ENCODE data around the gene GFPT1. TPM values are rescaled to one million over a fixed set of nuclear protein-coding genes. Genes with fewer than 3 reads are reported as not detected.
"Not testable (repeated sequence)": the region's sequence is repeated elsewhere in the genome, so short reads cannot be mapped to it uniquely, and the experiment has no call there.

GFPT1 gene
- polyA plus RNA-seq, 1 donor (not counting 4 experiments of a cell fraction or from before 2014, with no cell fraction given), result 12.9 TPM

- Histone ChIP-seq H3K9me3 (ENCODE audit: control insufficient read depth, low read depth, low read length) (no peaks in the 10 kb centered on the region), H4K20me1 (ENCODE audit: control insufficient read depth, extremely low read depth, insufficient read depth, low read length) (no peaks in the 10 kb centered on the region), H3K4me1 (ENCODE audit: control insufficient read depth, extremely low read depth, insufficient read depth, low read length) (no peaks in the 10 kb centered on the region), H3K4me2 (ENCODE audit: control insufficient read depth, extremely low read depth, insufficient read depth, low read depth, low read length) (no peak overlapping the region), H2AFZ (ENCODE audit: control insufficient read depth, low read length) (no peak overlapping the region), H3K27me3 (ENCODE audit: control insufficient read depth, extremely low read depth, insufficient read depth, low read length) (no peaks in the 10 kb centered on the region), H3K79me2 (ENCODE audit: control insufficient read depth, insufficient read depth, low read length) (no peaks in the 10 kb centered on the region), H3K9ac (ENCODE audit: control insufficient read depth, extremely low read depth, insufficient read depth, low read length) (no peak overlapping the region), H3K4me3 (ENCODE audit: control insufficient read depth in 2 of 3, extremely low read depth in 1 of 3, insufficient read depth in 2 of 3, low read depth in 1 of 3, low read length in 3 of 3) (no peak overlapping the region), H3K9me1 (ENCODE audit: control insufficient read depth, extremely low read depth, insufficient read depth, low read length) (no peaks in the 10 kb centered on the region), H3K27ac (ENCODE audit: control insufficient read depth, insufficient read depth, low read length) (no peak overlapping the region), H3K36me3 (ENCODE audit: control insufficient read depth in 2 of 2, extremely low read depth in 1 of 2, insufficient read depth in 2 of 2, low read length in 2 of 2) (peaks cover 1 to 3% of the 10 kb centered on the region in 2 experiments)
- dilution Hi-C loops (cut with MboI; ENCODE audit: extremely low pct_ligation_motif_present, low sequenced_read_pairs), result no loop called here
- no peak for DNase-seq (ENCODE audit: low read depth, low spot score)
- TF ChIP-seq CTCF (optimal IDR thresholded peaks at IDR 0.05 in 1 of 3, IDR thresholded peaks at IDR 0.05 in 1 of 3, conservative IDR thresholded peaks at IDR 0.05 in 1 of 3; ENCODE audit: extremely low read depth in 1 of 3, insufficient read depth in 2 of 3, low read length in 3 of 3) (no peak), EZH2 (IDR thresholded peaks at IDR 0.05; ENCODE audit: low read length) (no peak)
- FAIRE-seq, result no peak
These were observed 35.2 kb upstream of the GFPT1 start for GRCh38 chr2:69422198-69422597.

- H3K9ac ChIP-seq (ENCODE audit: control insufficient read depth, extremely low read depth, insufficient read depth, low read length); H3K4me1 ChIP-seq (ENCODE audit: control insufficient read depth, extremely low read depth, insufficient read depth, low read length); H2AFZ ChIP-seq (ENCODE audit: control insufficient read depth, low read length); H4K20me1 ChIP-seq (ENCODE audit: control insufficient read depth, extremely low read depth, insufficient read depth, low read length); FAIRE-seq; dilution Hi-C loops (cut with MboI; ENCODE audit: extremely low pct_ligation_motif_present, low sequenced_read_pairs); H3K9me1 ChIP-seq (ENCODE audit: control insufficient read depth, extremely low read depth, insufficient read depth, low read length); H3K4me3 ChIP-seq (ENCODE audit: control insufficient read depth in 2 of 3, extremely low read depth in 1 of 3, insufficient read depth in 2 of 3, low read depth in 1 of 3, low read length in 3 of 3); H3K4me2 ChIP-seq (ENCODE audit: control insufficient read depth, extremely low read depth, insufficient read depth, low read depth, low read length); DNase-seq (ENCODE audit: low read depth, low spot score); H3K9me3 ChIP-seq (ENCODE audit: control insufficient read depth, low read depth, low read length); H3K36me3 ChIP-seq (ENCODE audit: control insufficient read depth in 2 of 2, extremely low read depth in 1 of 2, insufficient read depth in 2 of 2, low read length in 2 of 2); H3K27me3 ChIP-seq (ENCODE audit: control insufficient read depth, extremely low read depth, insufficient read depth, low read length); H3K27ac ChIP-seq (ENCODE audit: control insufficient read depth, insufficient read depth, low read length); H3K79me2 ChIP-seq (ENCODE audit: control insufficient read depth, insufficient read depth, low read length): not testable (repeated sequence)
These were observed 32.1 kb upstream of the GFPT1 start for GRCh38 chr2:69419111-69419510.

GRCh38 chr2:69416147-69416546 is 29.1 kb upstream of the GFPT1 start:
- no peaks in the 10 kb centered on the region for H3K79me2 ChIP-seq (ENCODE audit: control insufficient read depth, insufficient read depth, low read length)
- H3K27me3 ChIP-seq (ENCODE audit: control insufficient read depth, extremely low read depth, insufficient read depth, low read length), result no peaks in the 10 kb centered on the region
- H3K4me2 ChIP-seq (ENCODE audit: control insufficient read depth, extremely low read depth, insufficient read depth, low read depth, low read length), result no peak overlapping the region
- FAIRE-seq (no peak), DNase-seq (ENCODE audit: low read depth, low spot score) (no peak)
- no peak for TF ChIP-seq CTCF (optimal IDR thresholded peaks at IDR 0.05 in 1 of 3, IDR thresholded peaks at IDR 0.05 in 1 of 3, conservative IDR thresholded peaks at IDR 0.05 in 1 of 3; ENCODE audit: extremely low read depth in 1 of 3, insufficient read depth in 2 of 3, low read length in 3 of 3)
- TF ChIP-seq EZH2 (IDR thresholded peaks at IDR 0.05; ENCODE audit: low read length), result no peak
- H3K9me3 ChIP-seq (ENCODE audit: control insufficient read depth, low read depth, low read length), result no peaks in the 10 kb centered on the region
- peaks cover 2 to 3% of the 10 kb centered on the region in 2 experiments for H3K36me3 ChIP-seq (ENCODE audit: control insufficient read depth in 2 of 2, extremely low read depth in 1 of 2, insufficient read depth in 2 of 2, low read length in 2 of 2)
- H3K4me3 ChIP-seq (ENCODE audit: control insufficient read depth in 2 of 3, extremely low read depth in 1 of 3, insufficient read depth in 2 of 3, low read depth in 1 of 3, low read length in 3 of 3), result no peak overlapping the region
- no peak overlapping the region for H3K9ac ChIP-seq (ENCODE audit: control insufficient read depth, extremely low read depth, insufficient read depth, low read length)
- H2AFZ ChIP-seq (ENCODE audit: control insufficient read depth, low read length), result no peak overlapping the region
- no peaks in the 10 kb centered on the region for H3K9me1 ChIP-seq (ENCODE audit: control insufficient read depth, extremely low read depth, insufficient read depth, low read length)
- H4K20me1 ChIP-seq (ENCODE audit: control insufficient read depth, extremely low read depth, insufficient read depth, low read length), result no peaks in the 10 kb centered on the region
- dilution Hi-C loops (cut with MboI; ENCODE audit: extremely low pct_ligation_motif_present, low sequenced_read_pairs), result no loop called here
- no peaks in the 10 kb centered on the region for H3K4me1 ChIP-seq (ENCODE audit: control insufficient read depth, extremely low read depth, insufficient read depth, low read length)
- H3K27ac ChIP-seq (ENCODE audit: control insufficient read depth, insufficient read depth, low read length), result no peak overlapping the region

Measured in keratinocyte (primary cell).